Measurements from ENCODE around the gene PC.

- TF ChIP-seq MAX (IDR thresholded peaks at IDR 0.05) (no peak), YY1 (IDR thresholded peaks at IDR 0.05; ENCODE audit: low read depth) (no peak), REST (IDR thresholded peaks at IDR 0.05; ENCODE audit: low read depth) (no peak), FOXM1 (IDR thresholded peaks at IDR 0.05; ENCODE audit: borderline replicate concordance, low read depth) (no peak), TCF12 (IDR thresholded peaks at IDR 0.05; ENCODE audit: low read depth) (no peak), TAF1 (IDR thresholded peaks at IDR 0.05; ENCODE audit: low read depth) (no peak), EP300 (IDR thresholded peaks at IDR 0.05; ENCODE audit: borderline replicate concordance) (no peak), RAD21 (IDR thresholded peaks at IDR 0.05; ENCODE audit: low read depth) (no peak), NFIC (IDR thresholded peaks at IDR 0.05) (no peak), USF1 (IDR thresholded peaks at IDR 0.05) (no peak), CEBPB (IDR thresholded peaks at IDR 0.05) (no peak), CREB1 (IDR thresholded peaks at IDR 0.05; ENCODE audit: low read depth) (no peak), EGR1 (IDR thresholded peaks at IDR 0.05) (no peak)
These were observed 64.0 kb downstream of the PC start for GRCh38 chr11:66894141-66894540.

Data from Ishikawa (cell line).